GM10248 (cell line): ENCODE results near the gene HORMAD2.

Experiments used
- CTCF ChIA-PET: fragments of 300-600 bp; sonication (Branson Sonifier 250); formaldehyde crosslinking; extraction: SDS; loops from one replicate; lab custom pipeline; 2021; ENCODE audit warnings: antibody characterized with exemption; lab: Yijun Ruan, JAX
- POLR2A ChIA-PET: fragments of 350-650 bp; sonication (Branson Sonifier 250); formaldehyde crosslinking; extraction: SDS; loops from one replicate; lab custom pipeline; 2020; ENCODE audit warnings: antibody characterized with exemption; lab: Yijun Ruan, JAX
- DNase-seq: peaks from one replicate; pipeline ENCODE4 v3.0.0; 2012; ENCODE audit errors: extremely low spot score
- TF ChIP-seq, protein P1 (sequence below): IDR thresholded peaks from 2 replicates; pipeline ENCODE4 v1.5.1; 2012; ENCODE audit warnings: mild to moderate bottlenecking, low read depth; ENCODE audit errors: extremely low read depth, missing control alignments, control extremely low read depth

HORMAD2 gene

DNA sequence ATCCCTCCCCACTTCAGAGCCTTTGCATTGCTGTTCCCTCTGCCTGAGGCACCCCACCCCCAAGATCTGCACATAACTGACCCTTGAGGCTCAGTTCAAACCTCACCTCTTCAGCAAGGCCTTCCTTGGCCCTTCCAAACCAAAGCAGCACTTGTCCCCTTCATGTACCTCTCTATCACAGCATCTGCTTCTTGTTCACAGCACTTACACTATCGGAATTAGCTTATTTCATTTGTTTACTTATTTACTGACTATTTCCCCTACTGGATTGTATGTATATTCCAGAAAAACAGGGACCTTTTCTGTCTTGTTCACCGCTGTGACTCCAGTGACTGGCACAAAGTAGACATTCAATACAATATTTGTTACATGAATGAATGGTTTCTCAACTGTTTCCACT is 38.0 kb downstream of the HORMAD2 start:
- DNase-seq: no peak
- POLR2A ChIA-PET: no interaction called here
- TF ChIP-seq, protein P1, sequence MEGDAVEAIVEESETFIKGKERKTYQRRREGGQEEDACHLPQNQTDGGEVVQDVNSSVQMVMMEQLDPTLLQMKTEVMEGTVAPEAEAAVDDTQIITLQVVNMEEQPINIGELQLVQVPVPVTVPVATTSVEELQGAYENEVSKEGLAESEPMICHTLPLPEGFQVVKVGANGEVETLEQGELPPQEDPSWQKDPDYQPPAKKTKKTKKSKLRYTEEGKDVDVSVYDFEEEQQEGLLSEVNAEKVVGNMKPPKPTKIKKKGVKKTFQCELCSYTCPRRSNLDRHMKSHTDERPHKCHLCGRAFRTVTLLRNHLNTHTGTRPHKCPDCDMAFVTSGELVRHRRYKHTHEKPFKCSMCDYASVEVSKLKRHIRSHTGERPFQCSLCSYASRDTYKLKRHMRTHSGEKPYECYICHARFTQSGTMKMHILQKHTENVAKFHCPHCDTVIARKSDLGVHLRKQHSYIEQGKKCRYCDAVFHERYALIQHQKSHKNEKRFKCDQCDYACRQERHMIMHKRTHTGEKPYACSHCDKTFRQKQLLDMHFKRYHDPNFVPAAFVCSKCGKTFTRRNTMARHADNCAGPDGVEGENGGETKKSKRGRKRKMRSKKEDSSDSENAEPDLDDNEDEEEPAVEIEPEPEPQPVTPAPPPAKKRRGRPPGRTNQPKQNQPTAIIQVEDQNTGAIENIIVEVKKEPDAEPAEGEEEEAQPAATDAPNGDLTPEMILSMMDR: no peak
- CTCF ChIA-PET: interaction anchor here (3.6 to 4.1 kb wide), 2 partner anchors 11 to 169 kb away, joined by 17 to 27 read pairs; no protein-coding TSS in a partner anchor

DNA sequence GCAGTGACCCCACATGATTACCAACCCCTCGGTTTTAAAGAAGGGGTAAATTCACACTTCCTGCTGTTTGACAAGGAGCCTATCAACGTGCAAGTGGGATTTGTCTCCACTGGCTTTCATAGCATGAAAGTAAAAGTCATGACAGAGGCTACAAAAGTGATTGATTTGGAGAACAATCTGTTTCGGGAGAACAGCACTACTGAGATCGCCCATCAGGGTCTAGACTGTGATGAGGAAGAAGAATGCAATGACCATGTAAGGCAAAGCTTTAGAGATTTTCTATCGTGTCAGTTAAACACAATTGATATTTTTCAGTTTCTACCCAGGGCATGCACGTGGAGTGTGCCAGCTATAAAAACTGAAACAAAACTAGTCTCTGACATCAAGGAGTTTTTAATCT is 41.7 kb downstream of the HORMAD2 start:
- TF ChIP-seq, protein P1: no peak
- POLR2A ChIA-PET: no interaction called here

DNA sequence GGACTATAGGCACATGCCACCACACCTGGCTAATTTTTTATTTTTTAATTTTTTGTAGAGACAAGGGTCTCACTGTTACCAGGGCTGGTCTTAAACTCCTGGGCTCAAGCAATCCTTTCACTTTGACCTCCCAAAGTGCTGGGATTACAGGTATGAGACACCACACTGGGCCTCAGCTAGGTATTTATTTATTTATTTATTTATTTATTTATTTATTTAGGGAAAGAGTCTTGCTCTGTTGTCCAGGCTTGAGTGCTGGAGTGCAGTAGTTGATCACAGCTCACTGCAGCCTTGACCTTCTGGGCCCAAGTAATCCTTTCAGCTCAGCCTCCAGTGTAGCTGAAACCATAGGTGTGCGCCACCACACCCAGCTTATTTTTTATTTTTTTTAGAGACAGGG is 43.2 kb downstream of the HORMAD2 start:
- no peak for DNase-seq
- TF ChIP-seq, protein P1: no peak
- ChIA-PET POLR2A (no interaction called here), CTCF (interaction anchor here (1.0 kb wide), 2 partner anchors 11 to 15 kb away, joined by 3 to 6 read pairs; no protein-coding TSS in a partner anchor)

More for the DNA sequence above, 41.7 kb downstream of the HORMAD2 start:
- CTCF ChIA-PET: interaction anchor here (1.2 to 4.1 kb wide), 4 partner anchors 14 to 497 kb away, joined by 3 to 27 read pairs (median 4); no protein-coding TSS in a partner anchor
- no peak for DNase-seq

DNA sequence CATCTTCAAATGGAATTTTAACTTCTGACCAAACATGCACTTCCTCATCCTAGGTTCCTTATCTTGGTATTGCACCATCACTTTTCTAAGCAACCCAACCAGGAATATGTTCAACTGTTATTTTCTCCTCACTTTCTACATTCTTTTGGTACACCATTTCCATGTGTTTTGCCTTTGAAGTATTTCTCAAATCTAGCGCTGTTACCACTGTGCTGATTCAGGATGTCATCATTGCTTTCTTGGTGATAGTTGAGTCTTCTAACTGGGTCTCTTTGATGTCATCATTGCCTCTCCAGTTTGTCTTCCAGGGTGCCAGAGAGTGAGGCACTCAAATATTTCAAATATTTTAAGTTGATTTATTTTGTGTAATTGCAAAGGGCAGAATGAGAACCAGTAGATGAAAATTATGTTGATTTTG is 47.5 kb downstream of the HORMAD2 start:
- TF ChIP-seq, protein P1: no peak
- POLR2A ChIA-PET: no interaction called here
- DNase-seq: no peak
- CTCF ChIA-PET: no interaction called here

DNA sequence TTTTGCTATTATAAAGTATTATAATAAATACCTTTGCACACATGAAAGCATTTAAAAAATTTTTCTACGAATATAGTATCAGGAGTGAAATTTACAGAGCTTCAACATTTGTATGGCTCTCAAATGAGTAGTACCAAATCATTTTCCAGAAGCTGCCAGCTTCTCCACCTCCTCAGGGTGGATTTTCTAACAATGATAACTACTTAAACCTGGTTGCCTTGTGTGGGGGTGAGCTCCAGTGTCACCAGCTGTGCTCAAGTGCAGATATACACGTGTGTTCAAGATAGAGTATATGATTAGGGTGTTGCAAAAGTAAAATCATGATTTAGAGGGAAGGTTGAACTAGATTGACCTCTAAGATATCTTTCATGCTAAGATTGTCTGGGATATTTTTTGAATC is 48.2 kb downstream of the HORMAD2 start:
- TF ChIP-seq, protein P1: no peak
- ChIA-PET CTCF (interaction anchor here (1.4 to 2.3 kb wide), 4 partner anchors 8 to 158 kb away, joined by 3 to 8 read pairs (median 5); no protein-coding TSS in a partner anchor), POLR2A (no interaction called here)
- DNase-seq: no peak

DNA sequence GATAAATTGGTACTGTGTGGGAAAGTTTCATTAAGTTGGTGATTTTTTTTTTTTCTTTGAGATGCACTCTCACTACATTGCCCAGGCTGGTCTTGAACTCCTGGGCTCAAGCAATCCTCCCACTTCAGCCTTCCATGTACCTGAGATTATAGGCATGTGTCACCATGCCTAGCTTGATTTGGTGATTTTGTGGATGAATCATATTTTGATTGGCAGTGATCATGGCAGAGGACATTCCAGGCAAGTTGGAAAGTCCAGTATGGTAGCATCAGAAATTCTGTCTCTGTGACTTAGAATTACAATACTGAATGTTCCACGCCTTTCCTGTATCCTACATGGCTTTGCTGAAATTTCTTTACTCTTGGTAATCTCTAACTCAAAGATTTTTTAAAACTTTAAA is 49.4 kb downstream of the HORMAD2 start:
- no peak for DNase-seq
- CTCF ChIA-PET: interaction anchor here (0.8 to 2.3 kb wide), 5 partner anchors 10 to 157 kb away, joined by 3 to 8 read pairs (median 3); no protein-coding TSS in a partner anchor

More for the DNA sequence above, 49.4 kb downstream of the HORMAD2 start:
- TF ChIP-seq, protein P1: no peak
- POLR2A ChIA-PET: no interaction called here
